C4-2B (cell line): Measurements from ENCODE around the gene SEC63.
"Not testable (repeated sequence)": the region's sequence is repeated elsewhere in the genome, so short reads cannot be mapped to it uniquely, and the experiment has no call there.

Experiments
- H3K27ac ChIP-seq: fragments of 450-650 bp; 2 replicates; pipeline ENCODE4 v1.5.1; 2017
- ZFX ChIP-seq: fragments of 450-650 bp; IDR thresholded peaks from 2 replicates; pipeline ENCODE4 v1.6.1; 2017
- TF ChIP-seq, protein P1 (sequence below): fragments of 450-650 bp; conservative IDR thresholded peaks from 2 replicates; pipeline ENCODE4 v1.5.1; 2017; ENCODE audit warnings: mild to moderate bottlenecking

SEC63 gene

DNA sequence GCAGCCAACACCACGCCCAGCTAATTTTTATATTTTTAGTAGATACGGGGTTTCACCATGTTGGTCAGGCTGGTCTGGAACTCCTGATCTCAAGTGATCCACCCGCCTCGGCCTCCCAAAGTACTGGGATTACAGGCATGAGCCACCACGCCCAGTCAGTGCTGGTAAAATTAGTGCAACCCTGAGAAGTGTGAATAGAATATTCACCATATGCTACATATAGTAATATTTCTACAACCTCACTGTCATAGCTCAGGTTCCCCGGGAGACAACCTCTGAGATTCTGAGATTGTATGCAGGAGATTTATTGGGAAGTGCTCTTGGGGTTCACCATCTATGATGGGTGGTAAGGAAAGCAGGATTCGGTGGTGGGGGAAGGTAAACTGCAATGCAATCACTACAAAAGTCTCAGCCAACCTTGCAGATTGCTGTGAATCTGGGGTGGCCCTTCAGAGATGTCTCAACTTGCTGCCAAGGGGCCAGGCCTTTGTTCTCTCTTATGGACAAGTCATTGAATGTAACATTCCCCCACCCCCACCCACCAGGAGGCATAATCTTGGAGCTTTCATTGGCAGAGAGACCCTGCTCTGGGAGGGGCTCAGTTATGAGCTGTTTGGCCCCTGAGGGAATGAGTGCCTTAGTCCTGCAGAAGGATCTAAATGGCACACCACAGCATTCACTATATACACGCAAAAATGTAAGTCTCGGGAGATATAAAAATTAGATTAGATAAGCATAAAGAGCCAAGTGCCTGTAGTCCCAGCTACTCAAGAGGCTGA lies 34.0 kb upstream of the SEC63 start:
- H3K27ac ChIP-seq = no peak overlapping the region
- TF ChIP-seq, protein P1, sequence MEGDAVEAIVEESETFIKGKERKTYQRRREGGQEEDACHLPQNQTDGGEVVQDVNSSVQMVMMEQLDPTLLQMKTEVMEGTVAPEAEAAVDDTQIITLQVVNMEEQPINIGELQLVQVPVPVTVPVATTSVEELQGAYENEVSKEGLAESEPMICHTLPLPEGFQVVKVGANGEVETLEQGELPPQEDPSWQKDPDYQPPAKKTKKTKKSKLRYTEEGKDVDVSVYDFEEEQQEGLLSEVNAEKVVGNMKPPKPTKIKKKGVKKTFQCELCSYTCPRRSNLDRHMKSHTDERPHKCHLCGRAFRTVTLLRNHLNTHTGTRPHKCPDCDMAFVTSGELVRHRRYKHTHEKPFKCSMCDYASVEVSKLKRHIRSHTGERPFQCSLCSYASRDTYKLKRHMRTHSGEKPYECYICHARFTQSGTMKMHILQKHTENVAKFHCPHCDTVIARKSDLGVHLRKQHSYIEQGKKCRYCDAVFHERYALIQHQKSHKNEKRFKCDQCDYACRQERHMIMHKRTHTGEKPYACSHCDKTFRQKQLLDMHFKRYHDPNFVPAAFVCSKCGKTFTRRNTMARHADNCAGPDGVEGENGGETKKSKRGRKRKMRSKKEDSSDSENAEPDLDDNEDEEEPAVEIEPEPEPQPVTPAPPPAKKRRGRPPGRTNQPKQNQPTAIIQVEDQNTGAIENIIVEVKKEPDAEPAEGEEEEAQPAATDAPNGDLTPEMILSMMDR = no peak
- no peak for TF ChIP-seq ZFX

DNA sequence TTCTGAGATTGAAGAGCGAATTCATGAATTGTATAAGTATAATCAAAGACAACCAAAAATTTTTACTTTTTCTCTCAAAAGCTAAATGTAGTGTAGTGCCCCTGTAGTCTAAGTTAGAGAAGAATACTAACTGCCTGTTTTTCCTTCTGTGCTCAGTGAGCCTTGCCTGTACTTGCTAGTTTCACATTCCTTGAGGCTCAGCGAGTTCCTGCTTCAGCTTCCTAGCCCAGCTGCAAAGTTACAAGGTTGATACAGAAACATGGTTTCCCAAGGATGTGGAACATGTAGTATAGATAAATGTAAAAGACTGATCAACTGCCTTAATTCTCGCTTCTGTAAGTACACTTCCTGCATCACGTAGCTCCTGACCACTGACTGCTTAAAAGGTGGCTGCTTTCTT lies 33.1 kb upstream of the SEC63 start:
- H3K27ac ChIP-seq = no peak overlapping the region
- TF ChIP-seq, protein P1 = no peak
- no peak for TF ChIP-seq ZFX

DNA sequence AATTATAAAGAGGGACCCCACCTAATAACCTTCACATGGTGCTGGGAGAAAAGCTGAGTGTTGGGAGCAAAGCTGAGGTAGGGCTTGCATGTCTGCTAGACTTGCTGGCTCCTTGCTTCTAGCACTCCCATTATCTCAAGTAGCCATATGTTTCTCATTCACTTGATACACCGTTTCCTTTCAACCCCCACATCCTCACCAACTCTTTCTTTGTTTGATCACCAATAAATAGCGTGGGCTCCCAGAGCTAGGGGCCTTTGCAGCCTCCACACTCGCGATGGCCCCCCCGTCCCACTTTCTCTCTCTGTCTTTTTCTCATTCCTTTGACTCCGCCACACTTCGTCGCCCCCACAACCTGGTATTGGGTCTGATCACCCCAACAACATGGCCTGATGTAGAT lies 32.6 kb upstream of the SEC63 start:
- not testable (repeated sequence) for H3K27ac ChIP-seq

DNA sequence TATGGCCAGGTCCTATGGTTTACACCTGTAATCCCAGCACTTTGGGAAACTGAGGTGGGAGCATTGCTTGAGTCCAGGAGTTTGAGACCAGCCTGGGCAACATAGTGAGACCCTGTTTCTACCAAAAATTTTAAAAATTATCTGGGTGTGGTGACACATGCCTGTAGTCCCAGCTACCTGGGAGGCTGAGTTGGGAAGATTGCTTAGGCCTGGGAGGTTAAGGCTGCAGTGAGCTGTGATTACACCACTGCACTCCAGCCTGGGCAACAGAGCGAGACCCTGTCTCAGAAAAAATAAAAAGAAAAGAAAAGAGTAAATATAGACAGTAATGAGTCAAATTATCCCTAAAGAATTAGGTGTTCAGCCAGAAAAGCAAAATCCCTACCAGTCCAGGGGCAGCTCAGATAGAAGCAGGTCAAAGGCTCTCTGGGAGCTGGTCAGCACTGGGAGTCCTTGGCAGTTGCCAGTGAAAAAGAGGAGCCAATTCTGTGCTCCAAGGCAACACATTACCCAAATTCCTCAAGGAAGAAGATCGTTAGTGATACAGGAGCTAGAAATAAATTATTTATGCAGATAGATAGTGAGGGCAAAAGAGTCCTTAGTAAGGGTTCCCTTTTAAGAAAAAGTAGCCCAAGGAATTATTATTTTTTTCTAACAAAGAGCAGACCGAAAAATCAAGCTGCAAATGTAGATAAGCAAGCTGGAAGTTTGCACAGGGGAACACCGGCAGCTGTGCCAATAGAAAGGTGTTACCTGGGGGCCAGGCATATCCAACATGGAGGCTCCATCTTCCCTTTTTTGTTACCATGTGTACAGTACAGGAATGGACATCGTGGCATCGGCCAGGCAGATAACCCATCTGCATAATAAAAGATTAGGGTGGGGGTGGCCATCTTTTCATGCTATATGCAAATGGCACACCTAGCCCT lies 31.4 kb upstream of the SEC63 start:
- TF ChIP-seq, protein P1 = no peak
- TF ChIP-seq ZFX = no peak

DNA sequence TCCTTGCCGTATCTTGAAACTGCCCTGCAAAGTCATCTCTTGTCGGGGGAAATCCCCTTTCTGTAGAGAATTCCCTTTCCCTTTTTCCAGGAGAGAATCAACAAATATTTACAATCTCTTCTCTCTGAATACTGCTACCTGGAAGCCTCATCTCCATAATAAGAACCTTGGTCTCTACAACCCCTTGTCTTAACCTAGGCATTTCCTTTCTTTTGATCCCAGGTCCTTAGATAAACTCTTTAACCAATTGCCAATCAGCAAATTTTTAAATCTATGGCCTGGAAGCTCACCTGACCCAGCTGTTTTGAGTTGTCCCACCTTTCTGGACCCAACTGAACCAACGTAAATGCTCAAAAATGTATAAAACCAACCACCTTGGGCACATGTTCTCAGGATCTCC lies 30.6 kb upstream of the SEC63 start:
- H3K27ac ChIP-seq = no peak overlapping the region
- TF ChIP-seq, protein P1 = no peak

More for the DNA sequence above, 31.4 kb upstream of the SEC63 start:
- H3K27ac ChIP-seq = no peak overlapping the region

DNA sequence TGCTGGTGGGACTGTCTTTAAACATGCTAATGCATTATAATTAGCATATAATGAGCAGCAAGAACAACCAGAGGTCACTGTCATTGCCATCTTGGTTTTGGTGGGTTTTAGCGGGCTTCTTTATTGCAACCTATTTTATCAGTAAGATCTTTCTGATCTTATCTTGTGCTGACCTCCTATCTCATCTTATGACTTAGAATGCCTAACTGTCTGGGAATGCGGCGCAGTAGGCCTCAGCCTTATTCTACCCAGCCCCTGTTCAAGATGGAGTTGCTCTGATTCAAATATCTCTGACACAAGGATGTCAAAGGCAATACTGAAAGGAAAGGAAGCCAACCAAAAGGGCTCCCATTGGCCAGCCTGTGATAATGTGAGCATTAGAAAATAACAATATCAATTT lies 29.8 kb upstream of the SEC63 start:
- TF ChIP-seq, protein P1 = no peak
- no peak for TF ChIP-seq ZFX
- no peak overlapping the region for H3K27ac ChIP-seq

DNA sequence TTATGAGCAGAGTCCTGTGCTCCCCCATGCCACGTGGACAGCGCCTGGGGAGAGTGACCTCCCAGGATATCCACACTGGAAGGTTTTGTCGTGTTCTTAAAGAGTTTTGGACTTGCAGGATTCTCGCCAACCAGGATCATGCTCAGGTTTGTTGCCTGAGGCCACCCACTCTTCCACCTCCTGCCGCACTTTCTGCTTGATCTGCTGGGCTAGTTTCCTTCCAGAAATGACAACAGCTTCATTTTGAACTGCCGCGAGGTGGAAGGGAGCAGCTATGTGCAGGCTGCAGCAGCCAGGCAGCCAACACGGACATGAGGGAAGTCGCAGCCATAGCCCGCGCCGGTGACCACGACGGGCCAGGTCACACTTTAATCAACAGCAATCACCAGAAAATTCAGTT lies 27.7 kb upstream of the SEC63 start:
- no peak overlapping the region for H3K27ac ChIP-seq
- no peak for TF ChIP-seq ZFX
- TF ChIP-seq, protein P1 = no peak
